Choroid plexus epithelial cell (primary cell): Measurements from ENCODE around the gene IL4R.

ENCODE experiments used
- DNase-seq: peaks from one replicate; pipeline ENCODE4 v3.0.0-alpha.2; 2010; ENCODE audit warnings: low read depth
- H3K4me3 ChIP-seq: 2 replicates; pipeline ENCODE4 v1.5.1; 2011; ENCODE audit warnings: low read depth, mild to moderate bottlenecking, control low read depth, low read length, moderate library complexity
- TF ChIP-seq, protein P1 (sequence below): conservative IDR thresholded peaks from 2 replicates; pipeline ENCODE4 v1.5.1; 2011; ENCODE audit warnings: low read depth, mild to moderate bottlenecking, control low read depth, inconsistent platforms, low read length, moderate library complexity

IL4R gene

DNA sequence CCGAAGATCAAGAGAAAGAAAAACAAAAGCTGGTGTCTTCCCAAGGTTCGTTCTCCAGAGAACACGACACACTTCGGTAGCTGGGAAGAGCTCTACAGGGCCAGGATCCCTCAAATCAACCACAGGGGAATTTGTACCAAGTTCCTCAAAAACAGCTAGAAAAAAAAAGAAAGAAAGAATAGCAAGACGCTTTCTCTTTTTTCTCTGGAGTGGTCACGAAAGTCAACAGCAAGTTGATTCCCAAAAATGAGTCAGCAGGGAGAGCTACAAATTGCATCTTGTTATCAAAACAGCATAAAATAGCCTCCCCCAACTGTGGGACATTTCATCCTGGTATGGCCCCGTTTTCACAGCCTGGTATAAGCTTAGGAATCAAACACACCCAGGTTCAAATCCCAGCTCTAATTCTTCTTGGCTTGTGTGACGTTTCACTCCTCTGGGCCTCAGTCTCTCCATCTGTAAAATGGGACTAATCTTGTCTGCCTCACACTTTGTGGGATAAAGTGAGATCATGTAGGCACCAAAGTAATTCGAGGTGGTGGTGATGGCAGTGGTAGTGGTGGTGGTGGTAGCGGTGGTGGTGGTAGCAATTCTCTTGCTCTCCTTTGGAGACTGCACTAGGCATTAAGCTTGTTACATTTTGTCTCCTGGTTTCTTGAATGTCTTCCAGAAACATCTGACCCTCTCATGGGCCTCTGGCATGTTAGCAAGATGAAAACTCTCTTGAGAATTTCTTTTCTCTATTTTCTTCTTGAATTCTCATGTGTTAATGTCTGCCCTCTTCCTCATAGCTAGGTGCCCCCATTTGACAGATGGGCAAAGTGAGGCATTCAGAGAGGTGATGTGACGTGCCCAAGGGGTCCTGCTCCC lies 87.2 kb downstream of the IL4R start:
- TF ChIP-seq, protein P1, sequence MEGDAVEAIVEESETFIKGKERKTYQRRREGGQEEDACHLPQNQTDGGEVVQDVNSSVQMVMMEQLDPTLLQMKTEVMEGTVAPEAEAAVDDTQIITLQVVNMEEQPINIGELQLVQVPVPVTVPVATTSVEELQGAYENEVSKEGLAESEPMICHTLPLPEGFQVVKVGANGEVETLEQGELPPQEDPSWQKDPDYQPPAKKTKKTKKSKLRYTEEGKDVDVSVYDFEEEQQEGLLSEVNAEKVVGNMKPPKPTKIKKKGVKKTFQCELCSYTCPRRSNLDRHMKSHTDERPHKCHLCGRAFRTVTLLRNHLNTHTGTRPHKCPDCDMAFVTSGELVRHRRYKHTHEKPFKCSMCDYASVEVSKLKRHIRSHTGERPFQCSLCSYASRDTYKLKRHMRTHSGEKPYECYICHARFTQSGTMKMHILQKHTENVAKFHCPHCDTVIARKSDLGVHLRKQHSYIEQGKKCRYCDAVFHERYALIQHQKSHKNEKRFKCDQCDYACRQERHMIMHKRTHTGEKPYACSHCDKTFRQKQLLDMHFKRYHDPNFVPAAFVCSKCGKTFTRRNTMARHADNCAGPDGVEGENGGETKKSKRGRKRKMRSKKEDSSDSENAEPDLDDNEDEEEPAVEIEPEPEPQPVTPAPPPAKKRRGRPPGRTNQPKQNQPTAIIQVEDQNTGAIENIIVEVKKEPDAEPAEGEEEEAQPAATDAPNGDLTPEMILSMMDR: no peak
- peak; percentile 71 for DNase-seq
- no peak overlapping the region for H3K4me3 ChIP-seq

DNA sequence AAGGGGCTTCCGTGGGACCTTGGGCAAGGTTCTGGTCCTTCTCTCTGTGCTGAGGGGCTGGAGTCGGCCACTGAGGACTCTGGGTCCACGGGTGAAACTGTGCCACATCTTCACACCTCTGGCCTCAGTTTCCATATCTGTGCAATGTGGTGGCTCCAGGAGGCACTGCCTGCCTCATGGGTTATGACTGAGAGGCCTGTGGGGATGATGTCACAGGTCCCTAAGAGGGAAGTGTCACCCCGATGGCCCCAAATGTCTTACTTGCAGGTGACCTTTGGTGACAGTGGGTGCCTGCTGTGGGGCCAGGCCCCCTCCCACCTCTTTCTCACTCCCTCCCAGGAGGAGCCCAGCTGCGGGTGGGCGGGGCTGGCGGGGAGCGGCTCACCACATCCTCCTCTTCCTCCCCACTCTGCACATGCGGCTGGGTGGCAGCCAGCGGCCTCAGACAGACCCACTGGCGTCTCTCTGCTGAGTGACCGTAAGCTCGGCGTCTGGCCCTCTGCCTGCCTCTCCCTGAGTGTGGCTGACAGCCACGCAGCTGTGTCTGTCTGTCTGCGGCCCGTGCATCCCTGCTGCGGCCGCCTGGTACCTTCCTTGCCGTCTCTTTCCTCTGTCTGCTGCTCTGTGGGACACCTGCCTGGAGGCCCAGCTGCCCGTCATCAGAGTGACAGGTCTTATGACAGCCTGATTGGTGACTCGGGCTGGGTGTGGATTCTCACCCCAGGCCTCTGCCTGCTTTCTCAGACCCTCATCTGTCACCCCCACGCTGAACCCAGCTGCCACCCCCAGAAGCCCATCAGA lies 88.2 kb downstream of the IL4R start, which contains the start of gene IL21R:
TSS of gene IL21R (plus strand) at position 407 of the 801 bp plus-strand sequence. CDS start 27,898 bp downstream, outside the sequence.
- DNase-seq: peak; percentile 68
- TF ChIP-seq, protein P1: no peak
- H3K4me3 ChIP-seq: no peak within 1 kb of the TSS

DNA sequence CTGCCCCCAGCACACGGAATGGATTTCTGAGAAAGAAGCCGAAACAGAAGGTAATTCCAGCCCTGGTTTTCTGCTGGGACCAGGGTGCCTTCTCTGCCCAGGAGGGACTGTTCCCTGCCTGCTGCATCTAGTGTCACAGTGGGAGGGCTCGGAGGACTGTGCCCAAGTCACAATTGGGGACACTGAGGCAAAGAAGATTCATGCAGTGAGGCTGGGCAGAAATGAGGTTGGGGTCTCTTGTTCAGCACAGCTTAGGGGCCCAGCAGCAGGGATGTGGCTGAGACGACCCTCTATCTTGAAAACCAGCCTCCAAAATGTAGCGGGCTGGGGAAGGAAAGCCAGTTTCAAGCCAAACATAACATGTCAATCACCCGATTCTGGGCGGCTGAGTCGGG lies 88.8 kb downstream of the IL4R start:
- H3K4me3 ChIP-seq: no peak overlapping the region
- TF ChIP-seq, protein P1: no peak
- no peak for DNase-seq

DNA sequence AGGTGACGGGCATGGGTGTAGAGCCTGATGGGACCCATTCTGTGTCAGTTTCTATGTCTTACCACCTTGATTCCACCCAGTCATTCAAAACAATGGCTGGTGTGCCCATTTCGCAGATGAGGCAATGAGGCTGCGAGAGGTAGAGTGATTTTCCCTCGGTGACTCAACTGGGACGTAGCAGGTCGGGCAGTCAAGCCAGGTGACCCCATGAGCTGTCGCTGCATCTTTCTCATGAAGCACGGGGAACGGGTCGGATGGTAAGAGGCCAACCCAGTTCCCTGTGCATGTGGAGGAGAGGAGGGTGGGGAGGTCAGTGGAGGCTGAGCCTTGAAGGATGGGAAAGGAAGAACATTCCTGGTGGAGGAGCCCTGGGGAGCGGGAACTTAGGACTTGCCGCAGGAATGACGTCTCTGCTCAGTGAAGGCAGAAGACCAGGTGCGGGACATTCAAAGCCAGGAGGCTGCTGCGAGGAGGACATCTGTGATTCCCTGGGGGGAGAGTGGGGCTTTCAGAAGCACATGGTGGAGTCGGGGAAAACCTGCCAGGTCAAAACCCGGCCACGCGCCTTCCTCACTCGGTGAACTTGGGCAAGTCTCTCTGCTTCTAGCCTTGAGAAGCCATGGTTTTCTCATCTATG lies 89.3 kb downstream of the IL4R start:
- H3K4me3 ChIP-seq: no peak overlapping the region
- DNase-seq: no peak
- TF ChIP-seq, protein P1: no peak

DNA sequence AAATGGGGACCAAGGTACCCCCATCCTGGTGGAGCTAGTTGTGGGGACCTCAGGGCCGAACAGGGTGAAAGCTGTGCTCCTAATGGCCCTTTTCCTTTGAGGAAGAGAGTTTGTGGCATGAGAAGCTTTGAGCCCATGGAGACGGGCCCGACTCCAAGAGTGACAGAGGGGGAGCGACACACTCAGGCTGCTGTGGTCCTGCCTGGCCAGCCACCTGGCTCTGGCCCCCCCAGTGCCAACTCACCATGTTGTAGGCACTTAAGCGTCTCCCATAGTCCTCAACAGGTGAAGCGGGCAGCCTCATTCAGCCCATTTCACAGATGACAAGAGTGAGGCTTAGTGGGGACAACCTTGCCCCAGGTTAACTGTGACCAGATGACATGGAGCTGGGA lies 89.8 kb downstream of the IL4R start:
- no peak overlapping the region for H3K4me3 ChIP-seq
- TF ChIP-seq, protein P1: no peak
- no peak for DNase-seq

DNA sequence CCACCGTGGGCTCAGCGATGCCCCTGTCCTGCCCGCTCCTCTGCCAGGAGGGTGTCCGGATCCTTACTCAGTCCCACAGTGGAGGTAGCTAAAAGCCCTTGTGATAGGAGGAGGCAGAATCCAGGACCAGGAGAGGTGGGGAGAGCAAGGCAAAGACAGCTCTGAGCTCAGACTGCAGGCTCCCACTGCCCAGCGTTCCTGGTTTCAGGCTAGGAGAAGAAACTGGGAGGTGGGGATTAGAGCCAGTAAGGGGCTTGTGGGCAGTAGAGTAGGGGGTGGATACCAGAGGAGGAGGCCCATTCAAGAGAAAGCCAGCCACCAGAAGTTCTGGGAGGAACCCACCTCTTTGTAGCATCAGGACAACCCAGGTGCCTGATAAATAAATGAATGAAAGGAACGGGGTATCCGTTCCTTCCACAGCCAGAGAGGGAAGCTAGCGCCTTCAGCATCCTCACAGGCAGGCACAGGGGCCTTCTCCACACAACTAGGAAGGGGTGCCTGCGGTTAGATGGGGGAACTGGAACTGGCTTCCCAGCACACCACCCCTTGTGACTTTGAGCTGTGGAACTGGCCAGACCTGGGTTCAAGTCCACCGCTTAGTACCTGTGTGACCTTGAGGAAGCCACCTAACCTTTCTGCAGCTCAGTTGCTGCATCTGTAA lies 90.5 kb downstream of the IL4R start:
- H3K4me3 ChIP-seq: no peak overlapping the region
- no peak for DNase-seq
- TF ChIP-seq, protein P1: no peak
